ENCODE results near the gene HIRA. TPM values are rescaled to one million over a fixed set of nuclear protein-coding genes. Genes with fewer than 3 reads are reported as not detected.

Gene HIRA
- total and polyA plus RNA-seq, 2 experiments from 2014 or later = 9.4 to 58.3 TPM

GRCh38 chr22:19397734-19398104, 33.8 kb downstream of the HIRA start (continued):
- no peak for TF ChIP-seq ZNF462 (CRISPR knock-in tag; IDR thresholded peaks at IDR 0.05)
- no peak for TF ChIP-seq ETS1 (IDR thresholded peaks at IDR 0.05)
- no peak for TF ChIP-seq STAT1 (IDR thresholded peaks at IDR 0.05; ENCODE audit: unreplicated experiment)

GRCh38 chr22:19396934-19397733, 34.4 kb downstream of the HIRA start:
- no peak overlapping the region for H2AFZ ChIP-seq
- no peak overlapping the region for H3K27ac Mint-ChIP-seq
- peaks cover 31% of the 10 kb centered on the region for H3K36me3 ChIP-seq (ENCODE audit: insufficient read depth)
- H3F3A ChIP-seq (replicated peaks; ENCODE audit: low read depth) = no peaks in the 10 kb centered on the region
- H3K9me2 ChIP-seq (ENCODE audit: insufficient read depth) = no peaks in the 10 kb centered on the region
- H3K4me2 ChIP-seq = no peak overlapping the region
- H4K20me1 ChIP-seq (replicated peaks; ENCODE audit: insufficient read depth) = peaks cover 12% of the 10 kb centered on the region
- H3K27ac ChIP-seq (ENCODE audit: low read depth) = no peak overlapping the region
- no peaks in the 10 kb centered on the region for H3K9me3 Mint-ChIP-seq
- ATAC-seq (no peak), DNase-seq (ENCODE audit: low spot score) (no peak)
- no peaks in the 10 kb centered on the region for H3K27me3 ChIP-seq (ENCODE audit: insufficient read depth)
- no peak overlapping the region for H3K4me3 ChIP-seq
- H3K79me2 ChIP-seq (replicated peaks; ENCODE audit: insufficient read depth) = 0 out of 2 replicates have a peak, but pooled peaks cover 3% of the 10 kb centered on the region
- peaks cover 67% of the 10 kb centered on the region for H3K36me3 Mint-ChIP-seq (ENCODE audit: low read depth)
- peaks cover 10% of the 10 kb centered on the region for H3K27me3 Mint-ChIP-seq (ENCODE audit: insufficient read depth, low read depth, poor library complexity)
- H3K4me3 Mint-ChIP-seq = no peak overlapping the region
- H3K4me1 Mint-ChIP-seq = no peaks in the 10 kb centered on the region
- H3K4me1 ChIP-seq (ENCODE audit: insufficient read depth) = no peaks in the 10 kb centered on the region
- no peak for TF ChIP-seq JUNB (IDR thresholded peaks at IDR 0.05; ENCODE audit: unreplicated experiment)
- TF ChIP-seq ZNF331 (CRISPR knock-in tag; IDR thresholded peaks at IDR 0.05; ENCODE audit: low read depth) = no peak
- TF ChIP-seq POLR2AphosphoS5 (IDR thresholded peaks at IDR 0.05; ENCODE audit: low read depth) = no peak
- no peak for TF ChIP-seq CTCF (conservative IDR thresholded peaks at IDR 0.05; ENCODE audit: low read depth in 2 of 2)
- TF ChIP-seq REST (IDR thresholded peaks at IDR 0.05; ENCODE audit: unreplicated experiment) = no peak
- no peak for TF ChIP-seq ETS1 (IDR thresholded peaks at IDR 0.05)
